K562 (cell line): Measurements from ENCODE around the gene ZMPSTE24. TPM values are rescaled to one million over a fixed set of nuclear protein-coding genes. Genes with fewer than 3 reads are reported as not detected.
A peak's percentile ranks its signal among the peaks of the same experiment; 100 is the strongest.

Source experiments
- CBX1 ChIP-seq: sonication (generic); IDR thresholded peaks from 2 replicates; pipeline ENCODE4 v1.6.1; 2016; ENCODE audit warnings: antibody characterized with exemption, low read depth, mild to moderate bottlenecking
- CTBP1 ChIP-seq: fragments of 450-650 bp; IDR thresholded peaks from 2 replicates; pipeline ENCODE4 v1.6.1; 2016; ENCODE audit warnings: borderline replicate concordance
- EP300 ChIP-seq: IDR thresholded peaks from 2 replicates; pipeline ENCODE4 v1.6.1; 2012; ENCODE audit warnings: low read length, improper control_type of control experiment
- GTF2E2 ChIP-seq: fragments of 200-800 bp; sonication (Bioruptor generic); IDR thresholded peaks from 2 replicates; pipeline ENCODE4 v1.6.1; 2016; ENCODE audit warnings: missing genetic modification characterization, missing compliant biosample characterization
- KLF1 ChIP-seq: fragments of 450-650 bp; IDR thresholded peaks from 2 replicates; pipeline ENCODE4 v1.6.1; 2016; ENCODE audit warnings: missing genetic modification characterization, missing compliant biosample characterization
- SMAD4 ChIP-seq: fragments of 250-450 bp; sonication (Bioruptor Pico); conservative IDR thresholded peaks from 2 replicates; pipeline ENCODE4 v1.8.0; 2021; ENCODE audit warnings: inconsistent platforms, mild to moderate bottlenecking, moderate library complexity
- SMARCC2 ChIP-seq: fragments of 450-650 bp; IDR thresholded peaks from 2 replicates; pipeline ENCODE4 v1.6.1; 2017; ENCODE audit warnings: antibody characterized with exemption, moderate library complexity, mild to moderate bottlenecking, low read depth
- ZNF316 ChIP-seq: fragments of 450-650 bp; IDR thresholded peaks from 2 replicates; pipeline ENCODE4 v1.6.1; 2016
- ZSCAN29 ChIP-seq: fragments of 450-650 bp; IDR thresholded peaks from 2 replicates; pipeline ENCODE4 v1.6.1; 2017
- polyA plus RNA-seq, 8 experiments: library from polyadenylated mRNA; depleted of rRNA in 4 of 8; stranded (reverse) in 5 of 8; unstranded in 3 of 8; fragments of >200 nt; fragmentation: Nextera tagmentation in 2 of 8; fragmentation: Illumina TruSeq in 1 of 8; extraction: Ambion mirVana in 2 of 8; extraction: Trizol in 1 of 8; gene quantifications; 2 replicates each; pipeline versions ENCODE4 v1.2.1 to v1.2.3, GENCODE V29; 2011 to 2014; ENCODE audit warnings: inconsistent platforms in 1 of 8, missing spikeins in 1 of 8
- total RNA-seq, 7 experiments: library from RNA; depleted of rRNA in 6 of 7; stranded (reverse); fragments of >200 nt in 6 of 7; fragmentation: Illumina TruSeq in 2 of 7; extraction: Trizol in 2 of 7; gene quantifications; 2 replicates each; pipeline versions ENCODE4 v1.2.1 to v1.2.3, GENCODE V29; 2011 to 2021; ENCODE audit warnings: low replicate concordance in 1 of 7
- TF ChIP-seq, protein P1 (sequence below): conservative IDR thresholded peaks from 2 replicates; pipeline ENCODE4 v1.6.1; 2011; ENCODE audit warnings: low read depth, mild to moderate bottlenecking, low read length; ENCODE audit not compliant: control insufficient read depth
- TF ChIP-seq, protein P2 (sequence below): fragments of 450-650 bp; formaldehyde crosslinking; IDR thresholded peaks from 2 replicates; pipeline ENCODE4 v1.4.0; 2022; ENCODE audit warnings: missing genetic modification characterization

ZMPSTE24 gene
- total and polyA plus RNA-seq, 9 of the 15 experiments (the other 6 are each of a cell fraction or from before 2014, with no cell fraction given): 30.7 to 75.9 (median 64.3) TPM

DNA sequence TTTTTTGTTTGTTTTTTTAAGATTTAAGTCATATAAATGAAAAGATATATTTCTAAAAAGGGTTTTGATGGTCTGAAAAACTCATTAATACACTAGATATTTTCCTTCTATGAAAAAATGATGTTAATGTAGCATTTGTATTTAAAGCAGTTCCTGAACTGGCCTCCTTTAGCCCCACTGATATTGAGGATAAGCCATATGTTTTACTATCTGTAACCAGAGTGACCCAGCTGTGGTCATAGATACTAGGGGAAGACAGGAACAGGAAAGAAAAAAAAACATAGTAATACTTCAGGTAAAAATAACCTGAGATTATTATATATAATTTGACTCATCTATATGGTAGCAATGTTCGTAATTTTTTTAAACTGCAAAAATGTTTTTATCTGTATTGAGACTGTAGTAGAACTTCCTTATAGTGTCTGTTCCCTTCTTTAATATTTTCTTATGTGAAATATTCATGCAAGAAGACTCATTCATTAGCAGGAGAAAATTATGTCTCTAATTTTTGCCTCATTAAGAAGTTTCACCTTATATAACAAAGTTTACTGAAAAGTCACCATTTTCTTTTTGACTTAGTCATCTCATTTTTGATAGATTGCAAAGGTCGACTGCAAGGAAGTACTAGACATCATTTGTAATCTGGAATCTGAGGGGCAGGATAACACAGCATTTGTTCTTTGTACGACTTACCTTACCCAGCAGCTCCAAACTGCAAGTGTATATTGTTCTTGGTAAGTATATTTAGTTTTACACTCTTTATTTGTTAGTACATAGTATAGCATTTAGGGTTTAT is 35.9 kb upstream of the ZMPSTE24 start (continued):
- TF ChIP-seq EP300 (peak; percentile 86; the same call in 1 of the 2 replicates), CBX1 (no peak), GTF2E2 (tag) (0 out of 2 replicates have a peak, but pooled peaks have one; percentile 7), SMAD4 (CRISPR knock-in tag) (no peak; the same call in 1 of the 2 replicates), CTBP1 (no peak), ZSCAN29 (no peak), KLF1 (no peak), SMARCC2 (peak; percentile 38; the same call in 1 of the 2 replicates), ZNF316 (peak; percentile 55)
- TF ChIP-seq, protein P1, sequence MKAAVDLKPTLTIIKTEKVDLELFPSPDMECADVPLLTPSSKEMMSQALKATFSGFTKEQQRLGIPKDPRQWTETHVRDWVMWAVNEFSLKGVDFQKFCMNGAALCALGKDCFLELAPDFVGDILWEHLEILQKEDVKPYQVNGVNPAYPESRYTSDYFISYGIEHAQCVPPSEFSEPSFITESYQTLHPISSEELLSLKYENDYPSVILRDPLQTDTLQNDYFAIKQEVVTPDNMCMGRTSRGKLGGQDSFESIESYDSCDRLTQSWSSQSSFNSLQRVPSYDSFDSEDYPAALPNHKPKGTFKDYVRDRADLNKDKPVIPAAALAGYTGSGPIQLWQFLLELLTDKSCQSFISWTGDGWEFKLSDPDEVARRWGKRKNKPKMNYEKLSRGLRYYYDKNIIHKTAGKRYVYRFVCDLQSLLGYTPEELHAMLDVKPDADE: no peak
- TF ChIP-seq, protein P2, sequence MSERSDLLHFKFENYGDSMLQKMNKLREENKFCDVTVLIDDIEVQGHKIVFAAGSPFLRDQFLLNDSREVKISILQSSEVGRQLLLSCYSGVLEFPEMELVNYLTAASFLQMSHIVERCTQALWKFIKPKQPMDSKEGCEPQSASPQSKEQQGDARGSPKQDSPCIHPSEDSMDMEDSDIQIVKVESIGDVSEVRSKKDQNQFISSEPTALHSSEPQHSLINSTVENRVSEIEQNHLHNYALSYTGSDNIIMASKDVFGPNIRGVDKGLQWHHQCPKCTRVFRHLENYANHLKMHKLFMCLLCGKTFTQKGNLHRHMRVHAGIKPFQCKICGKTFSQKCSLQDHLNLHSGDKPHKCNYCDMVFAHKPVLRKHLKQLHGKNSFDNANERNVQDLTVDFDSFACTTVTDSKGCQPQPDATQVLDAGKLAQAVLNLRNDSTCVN: no peak
- TF ChIP-seq, all 486 proteins: peak for 50
